KMS-11 (cell line): ENCODE data around the gene COQ6.
"Not testable (repeated sequence)": the region's sequence is repeated elsewhere in the genome, so short reads cannot be mapped to it uniquely, and the experiment has no call there.

Experiments
- H2AFZ ChIP-seq: fragments of 200-600 bp; sonication (generic); 2 replicates; pipeline ENCODE4 v1.6.1; 2016; ENCODE audit warnings: antibody characterized with exemption, mixed run types, low read depth
- H3K27ac ChIP-seq: fragments of 200-600 bp; sonication (generic); 2 replicates; pipeline ENCODE4 v1.6.1; 2016; ENCODE audit warnings: mild to moderate bottlenecking, mixed run types
- H3K27me3 ChIP-seq: fragments of 200-600 bp; sonication (generic); 2 replicates; pipeline ENCODE4 v1.6.1; 2017; ENCODE audit warnings: mild to moderate bottlenecking, low read depth, mixed run types, moderate library complexity; ENCODE audit not compliant: insufficient read depth
- H3K36me3 ChIP-seq: fragments of 200-600 bp; sonication (generic); 2 replicates; pipeline ENCODE4 v1.6.1; 2017; ENCODE audit warnings: mild to moderate bottlenecking, mixed run types; ENCODE audit not compliant: insufficient read depth
- H3K4me1 ChIP-seq: fragments of 200-600 bp; sonication (generic); 2 replicates; pipeline ENCODE4 v1.6.1; 2016; ENCODE audit warnings: mild to moderate bottlenecking, low read depth, mixed run types; ENCODE audit not compliant: poor library complexity, severe bottlenecking
- H3K4me2 ChIP-seq: fragments of 200-600 bp; sonication (generic); 2 replicates; pipeline ENCODE4 v1.7.0; 2016; ENCODE audit warnings: mild to moderate bottlenecking, mixed run types
- H3K4me3 ChIP-seq: fragments of 200-600 bp; sonication (generic); IDR thresholded peaks from 2 replicates; pipeline ENCODE4 v1.6.1; 2017; ENCODE audit warnings: low read depth, low read length, mixed read lengths; ENCODE audit not compliant: insufficient read depth
- H3K79me2 ChIP-seq: fragments of 200-600 bp; sonication (generic); 2 replicates; pipeline ENCODE4 v1.6.1; 2016; ENCODE audit warnings: low read depth, mixed run types; ENCODE audit not compliant: insufficient read depth
- H3K9ac ChIP-seq: fragments of 200-600 bp; sonication (generic); 2 replicates; pipeline ENCODE4 v1.6.1; 2016; ENCODE audit warnings: mild to moderate bottlenecking, mixed run types
- H4K20me1 ChIP-seq: fragments of 200-600 bp; sonication (generic); 2 replicates; pipeline ENCODE4 v1.6.1; 2016; ENCODE audit warnings: mild to moderate bottlenecking, mixed run types; ENCODE audit not compliant: insufficient read depth
- CTCF ChIP-seq: fragments of 200-600 bp; sonication (generic); conservative IDR thresholded peaks from 2 replicates; pipeline ENCODE4 v1.6.1; 2017; ENCODE audit warnings: low read depth, mild to moderate bottlenecking, antibody characterized with exemption, low read length, moderate library complexity, mixed read lengths

COQ6 gene

GRCh38 chr14:73916324-73916723, 33.8 kb upstream of the COQ6 start:
- no peak overlapping the region for H2AFZ ChIP-seq
- no peaks in the 10 kb centered on the region for H3K36me3 ChIP-seq
- no peaks in the 10 kb centered on the region for H3K27me3 ChIP-seq
- no peak overlapping the region for H3K9ac ChIP-seq
- H3K4me2 ChIP-seq = no peak overlapping the region
- H3K27ac ChIP-seq = no peak overlapping the region
- no peak overlapping the region for H3K4me3 ChIP-seq
- no peaks in the 10 kb centered on the region for H3K79me2 ChIP-seq
- no peaks in the 10 kb centered on the region for H3K4me1 ChIP-seq
- TF ChIP-seq CTCF = no peak
- no peaks in the 10 kb centered on the region for H4K20me1 ChIP-seq

- H3K4me1 ChIP-seq, H3K27me3 ChIP-seq, H3K27ac ChIP-seq, H3K36me3 ChIP-seq, H2AFZ ChIP-seq, H3K9ac ChIP-seq, H3K4me3 ChIP-seq, H3K4me2 ChIP-seq, H4K20me1 ChIP-seq, H3K79me2 ChIP-seq: not testable (repeated sequence)
Observed at GRCh38 chr14:73919457-73919856, 30.6 kb upstream of the COQ6 start.

GRCh38 chr14:73924337-73924736, 25.8 kb upstream of the COQ6 start:
- Histone ChIP-seq H3K4me3 (no peak overlapping the region), H2AFZ (no peak overlapping the region), H3K4me2 (no peak overlapping the region), H3K27me3 (no peaks in the 10 kb centered on the region), H3K27ac (no peak overlapping the region), H3K79me2 (no peaks in the 10 kb centered on the region), H3K36me3 (no peaks in the 10 kb centered on the region), H3K4me1 (no peaks in the 10 kb centered on the region), H4K20me1 (no peaks in the 10 kb centered on the region), H3K9ac (no peak overlapping the region)
- no peak for TF ChIP-seq CTCF

GRCh38 chr14:73935666-73936065, 14.4 kb upstream of the COQ6 start:
- H3K4me2 ChIP-seq = no peak overlapping the region

GRCh38 chr14:73936548-73936947, 13.6 kb upstream of the COQ6 start:
- H2AFZ ChIP-seq = no peak overlapping the region

More at GRCh38 chr14:73935666-73936065, 14.4 kb upstream of the COQ6 start:
- no peak overlapping the region for H3K4me3 ChIP-seq
- no peak overlapping the region for H3K27ac ChIP-seq
- no peaks in the 10 kb centered on the region for H4K20me1 ChIP-seq
- no peaks in the 10 kb centered on the region for H3K79me2 ChIP-seq
- no peaks in the 10 kb centered on the region for H3K27me3 ChIP-seq
- peak; percentile 25; the same call in 1 of the 2 replicates for TF ChIP-seq CTCF
- H3K36me3 ChIP-seq = no peaks in the 10 kb centered on the region
- no peak overlapping the region for H3K9ac ChIP-seq
- H3K4me1 ChIP-seq = no peaks in the 10 kb centered on the region
- H2AFZ ChIP-seq = no peak overlapping the region

More at GRCh38 chr14:73936548-73936947, 13.6 kb upstream of the COQ6 start:
- Histone ChIP-seq H4K20me1 (no peaks in the 10 kb centered on the region), H3K79me2 (no peaks in the 10 kb centered on the region), H3K4me3 (no peak overlapping the region), H3K27me3 (no peaks in the 10 kb centered on the region), H3K9ac (no peak overlapping the region), H3K4me1 (no peaks in the 10 kb centered on the region), H3K36me3 (no peaks in the 10 kb centered on the region), H3K27ac (no peak overlapping the region), H3K4me2 (no peak overlapping the region)
- TF ChIP-seq CTCF = no peak
